Prostate gland (tissue), 2 donors: ENCODE data around the gene KRT32.

Experiments
- POLR2A ChIP-seq: fragments of 450-650 bp; IDR thresholded peaks from one replicate; pipeline ENCODE4 v1.6.1; 2016; ENCODE audit warnings: antibody characterized with exemption, mild to moderate bottlenecking
- TF ChIP-seq, protein P1 (sequence below), 4 experiments: fragments of 200-600 bp in 2 of 4; fragments of 450-650 bp in 2 of 4; sonication (generic) in 2 of 4; IDR thresholded peaks; 1 replicate in 3 of 4; 2 replicates in 1 of 4; pipeline ENCODE4 v1.5.1; 2016 to 2019; ENCODE audit warnings: antibody characterized with exemption in 4 of 4, mild to moderate bottlenecking in 2 of 4, moderate library complexity in 2 of 4

DNA sequence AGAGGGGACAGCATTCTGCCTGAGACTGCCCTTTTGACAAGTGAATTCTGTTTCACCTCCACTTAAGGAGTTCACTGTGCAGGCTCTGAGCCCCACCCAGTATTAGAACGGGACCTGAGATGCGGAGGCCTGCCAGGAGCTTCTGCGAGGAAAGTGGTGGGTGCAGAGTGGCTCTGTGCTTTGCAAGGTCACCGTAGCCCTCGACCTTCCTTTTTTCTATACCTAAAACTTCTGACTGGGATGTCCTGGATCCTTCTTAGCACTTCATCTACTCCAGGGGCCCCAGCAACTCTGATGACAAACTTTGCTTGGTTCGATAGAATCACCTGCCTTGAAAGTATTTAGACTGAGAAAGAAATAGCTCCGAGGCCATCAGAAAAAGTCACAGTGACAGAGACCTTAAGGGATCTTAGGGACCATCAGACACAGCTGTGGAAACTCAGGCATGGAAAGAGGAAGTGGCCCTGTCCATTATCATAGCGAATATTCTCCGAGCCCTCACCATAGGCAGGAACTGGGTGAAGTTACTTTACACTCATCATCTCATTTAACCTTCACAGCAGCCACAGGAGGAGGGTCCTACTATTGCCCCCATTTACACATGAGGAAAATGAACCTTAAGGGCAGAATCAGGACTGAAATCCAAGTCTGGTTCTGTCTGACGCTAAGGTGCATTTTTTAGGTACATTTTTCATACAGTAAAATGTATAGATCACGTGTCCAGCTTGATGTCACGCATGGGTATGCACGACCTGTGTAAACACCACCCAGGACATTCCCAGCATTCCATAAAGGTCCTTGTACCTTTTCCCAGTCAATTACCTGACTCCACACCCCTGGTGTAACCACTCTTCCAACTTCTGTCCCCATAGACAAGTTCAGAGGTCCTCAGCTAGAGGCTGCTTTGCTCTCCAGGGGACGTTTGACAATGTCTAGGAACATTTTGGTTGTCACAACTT, 38.9 kb upstream of the KRT32 start:
- TF ChIP-seq, protein P1, sequence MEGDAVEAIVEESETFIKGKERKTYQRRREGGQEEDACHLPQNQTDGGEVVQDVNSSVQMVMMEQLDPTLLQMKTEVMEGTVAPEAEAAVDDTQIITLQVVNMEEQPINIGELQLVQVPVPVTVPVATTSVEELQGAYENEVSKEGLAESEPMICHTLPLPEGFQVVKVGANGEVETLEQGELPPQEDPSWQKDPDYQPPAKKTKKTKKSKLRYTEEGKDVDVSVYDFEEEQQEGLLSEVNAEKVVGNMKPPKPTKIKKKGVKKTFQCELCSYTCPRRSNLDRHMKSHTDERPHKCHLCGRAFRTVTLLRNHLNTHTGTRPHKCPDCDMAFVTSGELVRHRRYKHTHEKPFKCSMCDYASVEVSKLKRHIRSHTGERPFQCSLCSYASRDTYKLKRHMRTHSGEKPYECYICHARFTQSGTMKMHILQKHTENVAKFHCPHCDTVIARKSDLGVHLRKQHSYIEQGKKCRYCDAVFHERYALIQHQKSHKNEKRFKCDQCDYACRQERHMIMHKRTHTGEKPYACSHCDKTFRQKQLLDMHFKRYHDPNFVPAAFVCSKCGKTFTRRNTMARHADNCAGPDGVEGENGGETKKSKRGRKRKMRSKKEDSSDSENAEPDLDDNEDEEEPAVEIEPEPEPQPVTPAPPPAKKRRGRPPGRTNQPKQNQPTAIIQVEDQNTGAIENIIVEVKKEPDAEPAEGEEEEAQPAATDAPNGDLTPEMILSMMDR (IDR thresholded peaks at IDR 0.05), result no peak
- no peak for TF ChIP-seq POLR2A
